ENCODE results near the gene UBXN4.
A peak's percentile ranks its signal among the peaks of the same experiment; 100 is the strongest.

The UBXN4 gene

DNA sequence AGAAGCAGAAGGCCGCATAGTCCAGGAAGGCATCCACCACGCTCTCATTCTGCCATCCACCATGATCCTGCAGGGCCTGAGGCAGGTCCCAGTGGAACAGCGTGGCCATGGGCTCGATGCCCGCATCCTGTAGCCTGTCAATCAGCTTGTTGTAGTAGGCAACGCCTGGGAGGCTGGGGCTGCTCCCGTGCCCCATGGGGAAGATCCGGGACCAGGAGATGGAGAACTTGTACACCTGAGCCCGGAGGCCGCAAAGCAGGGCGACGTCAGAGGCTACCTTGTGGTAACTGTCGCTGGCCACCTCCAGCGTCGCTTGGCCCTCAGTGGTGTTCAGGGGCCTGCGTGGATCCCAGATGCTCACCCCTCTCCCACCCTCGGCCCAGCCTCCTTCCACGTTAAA is 75.8 kb downstream of the UBXN4 start:
- no peak overlapping the region for H3K4me3 ChIP-seq (ENCODE audit: low read depth, low read length)

DNA sequence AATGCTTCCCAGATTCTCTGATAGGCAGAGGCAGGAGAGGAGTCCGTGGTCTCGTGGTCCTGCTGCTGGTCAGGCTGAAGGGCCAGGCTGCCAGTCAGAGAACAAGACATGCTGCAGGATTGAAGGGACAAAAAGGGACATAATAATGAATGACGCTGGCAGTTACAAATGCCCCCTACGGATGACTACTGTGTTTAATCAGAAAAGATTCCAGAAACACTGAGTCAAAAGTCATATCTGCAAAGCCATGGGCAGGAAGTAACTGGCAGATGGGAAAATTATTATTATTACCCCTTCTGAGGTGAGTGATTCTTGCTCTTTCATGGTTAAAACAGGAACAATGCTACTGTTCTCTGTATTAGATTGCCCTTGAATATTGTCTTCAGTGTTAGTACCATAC is 76.3 kb downstream of the UBXN4 start:
- Histone ChIP-seq H3K9me3 (no peaks in the 10 kb centered on the region), H3K4me1 (no peaks in the 10 kb centered on the region), H3K36me3 (no peaks in the 10 kb centered on the region), H3K27me3 (no peaks in the 10 kb centered on the region), H3K4me3 (ENCODE audit: low read depth, low read length) (no peak overlapping the region)
- no peak for TF ChIP-seq CTCF (IDR thresholded peaks at IDR 0.05; ENCODE audit: low read depth, low read length)
- no peak for DNase-seq

More for the DNA sequence above, 75.8 kb downstream of the UBXN4 start:
- Histone ChIP-seq H3K27me3 (no peaks in the 10 kb centered on the region), H3K9me3 (no peaks in the 10 kb centered on the region), H3K4me1 (no peaks in the 10 kb centered on the region), H3K36me3 (no peaks in the 10 kb centered on the region)
- no peak for TF ChIP-seq CTCF (IDR thresholded peaks at IDR 0.05; ENCODE audit: low read depth, low read length)
- DNase-seq = no peak

- no peak overlapping the region for H3K4me3 ChIP-seq (ENCODE audit: low read depth, low read length)
- no peaks in the 10 kb centered on the region for H3K4me1 ChIP-seq
- H3K9me3 ChIP-seq = no peaks in the 10 kb centered on the region
- no peak for DNase-seq
- TF ChIP-seq CTCF (IDR thresholded peaks at IDR 0.05; ENCODE audit: low read depth, low read length) = peak; percentile 31; the same call in 1 of the 2 replicates
- H3K27me3 ChIP-seq = no peaks in the 10 kb centered on the region
- H3K36me3 ChIP-seq = no peaks in the 10 kb centered on the region
These were observed 77.4 kb downstream of the UBXN4 start for GRCh38 chr2:135818937-135819610.

DNA sequence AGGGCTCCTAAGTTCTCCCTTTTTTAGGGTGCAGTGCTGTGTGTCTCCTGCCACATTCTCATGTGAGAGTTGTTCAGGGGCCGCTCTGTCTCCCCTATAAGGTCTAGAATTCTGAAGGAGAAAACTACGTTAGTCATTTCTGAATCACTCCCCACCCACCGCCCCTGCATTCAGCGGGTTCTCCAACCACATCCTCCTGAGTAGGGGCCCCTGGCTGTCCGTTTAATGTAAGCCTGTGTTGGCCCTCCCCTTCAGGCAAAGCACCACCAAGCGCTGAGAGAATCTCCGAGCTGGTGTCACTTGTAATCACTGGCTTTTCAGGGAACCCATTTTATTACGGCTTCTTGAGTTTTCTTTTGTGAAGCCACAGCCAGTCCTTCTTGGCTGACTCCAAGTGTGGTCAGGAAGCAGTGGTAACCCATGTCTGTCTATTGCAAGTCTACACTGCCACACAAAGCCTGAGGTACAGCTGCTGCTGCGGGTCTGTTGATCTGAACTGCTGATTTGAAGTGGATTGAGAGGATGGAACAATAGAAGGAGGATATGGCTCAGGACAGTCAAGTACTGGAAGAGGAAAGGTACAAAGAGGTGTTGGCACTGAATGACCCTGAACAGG is 78.5 kb downstream of the UBXN4 start:
- no peak for TF ChIP-seq CTCF (IDR thresholded peaks at IDR 0.05; ENCODE audit: low read depth, low read length)
- Histone ChIP-seq H3K36me3 (no peaks in the 10 kb centered on the region), H3K27me3 (no peaks in the 10 kb centered on the region), H3K4me3 (ENCODE audit: low read depth, low read length) (no peak overlapping the region), H3K4me1 (no peaks in the 10 kb centered on the region), H3K9me3 (no peaks in the 10 kb centered on the region)
- DNase-seq = no peak

GRCh38 chr2:135821190-135821589 is 79.5 kb downstream of the UBXN4 start:
- DNase-seq = no peak
- H3K27me3 ChIP-seq = no peaks in the 10 kb centered on the region

More at GRCh38 chr2:135821190-135821589, 79.5 kb downstream of the UBXN4 start:
- H3K36me3 ChIP-seq = no peaks in the 10 kb centered on the region
- H3K4me1 ChIP-seq = no peaks in the 10 kb centered on the region
- H3K9me3 ChIP-seq = no peaks in the 10 kb centered on the region
- no peak overlapping the region for H3K4me3 ChIP-seq (ENCODE audit: low read depth, low read length)
- no peak for TF ChIP-seq CTCF (IDR thresholded peaks at IDR 0.05; ENCODE audit: low read depth, low read length)

Data from BE2C (cell line).